Trophoblast cell (in vitro differentiated cells and primary cell): ENCODE results near the gene HTRA3.

Experiments used
- DNase-seq, 2 donors: peaks; one replicate each; pipeline ENCODE4 v3.0.0-alpha.2; 2016
- H2AFZ ChIP-seq: 2 replicates; pipeline ENCODE4 v1.6.1; 2013; ENCODE audit warnings: low read length, moderate library complexity, mild to moderate bottlenecking; ENCODE audit not compliant: insufficient read depth, poor library complexity
- H2AK5ac ChIP-seq: 2 replicates; pipeline ENCODE4 v1.6.1; 2013; ENCODE audit warnings: mild to moderate bottlenecking, low read length
- H2BK120ac ChIP-seq: 2 replicates; pipeline ENCODE4 v1.6.1; 2013; ENCODE audit warnings: low read length, mild to moderate bottlenecking, moderate library complexity; ENCODE audit not compliant: insufficient read depth, poor library complexity
- H2BK12ac ChIP-seq: 2 replicates; pipeline ENCODE4 v1.6.1; 2013; ENCODE audit warnings: mild to moderate bottlenecking, low read length, moderate library complexity
- H2BK5ac ChIP-seq: 2 replicates; pipeline ENCODE4 v1.6.1; 2013; ENCODE audit warnings: low read length, low read depth, moderate library complexity, mild to moderate bottlenecking; ENCODE audit not compliant: poor library complexity
- H3K14ac ChIP-seq: 2 replicates; pipeline ENCODE4 v1.6.1; 2013; ENCODE audit warnings: mild to moderate bottlenecking, low read length
- H3K18ac ChIP-seq: 2 replicates; pipeline ENCODE4 v1.6.1; 2013; ENCODE audit warnings: mild to moderate bottlenecking, low read length
- H3K23ac ChIP-seq: 2 replicates; pipeline ENCODE4 v1.6.1; 2013; ENCODE audit warnings: low read length
- H3K27ac ChIP-seq: 2 replicates; pipeline ENCODE4 v1.5.1; 2013; ENCODE audit warnings: low read depth, mild to moderate bottlenecking, inconsistent platforms, low read length, moderate library complexity
- H3K27me3 ChIP-seq: 2 replicates; pipeline ENCODE4 v1.6.1; 2013; ENCODE audit warnings: inconsistent platforms, mild to moderate bottlenecking, low read length, moderate library complexity; ENCODE audit not compliant: insufficient read depth
- H3K36me3 ChIP-seq, 2 experiments: 1 replicate in 1 of 2; 2 replicates in 1 of 2; pipeline ENCODE4 v1.6.1; 2013; ENCODE audit warnings: low read length in 2 of 2, mild to moderate bottlenecking in 2 of 2, moderate library complexity in 1 of 2; ENCODE audit not compliant: insufficient read depth in 2 of 2, control insufficient read depth in 1 of 2
- H3K4ac ChIP-seq: 2 replicates; pipeline ENCODE4 v1.6.1; 2013; ENCODE audit warnings: low read depth, mild to moderate bottlenecking, low read length, moderate library complexity
- H3K4me1 ChIP-seq, 2 experiments: 1 replicate in 1 of 2; 2 replicates in 1 of 2; pipeline ENCODE4 v1.6.1; 2013; ENCODE audit warnings: low read length in 2 of 2, mild to moderate bottlenecking in 2 of 2, moderate library complexity in 1 of 2; ENCODE audit not compliant: insufficient read depth in 2 of 2, control insufficient read depth in 1 of 2
- H3K4me2 ChIP-seq: 2 replicates; pipeline ENCODE4 v1.6.1; 2013; ENCODE audit warnings: inconsistent platforms, mild to moderate bottlenecking, low read length, moderate library complexity
- H3K4me3 ChIP-seq: 2 replicates; pipeline ENCODE4 v1.5.1; 2013; ENCODE audit warnings: mild to moderate bottlenecking, low read depth, low read length, inconsistent platforms
- H3K79me1 ChIP-seq: one replicate; pipeline ENCODE4 v1.6.1; 2013; ENCODE audit warnings: low read length
- H3K79me2 ChIP-seq: 2 replicates; pipeline ENCODE4 v1.6.1; 2013; ENCODE audit warnings: low read length, mild to moderate bottlenecking; ENCODE audit not compliant: control insufficient read depth, insufficient read depth, poor library complexity
- H3K9ac ChIP-seq: 2 replicates; pipeline ENCODE4 v1.6.1; 2013; ENCODE audit warnings: mild to moderate bottlenecking, low read length
- H3K9me3 ChIP-seq: 2 replicates; pipeline ENCODE4 v1.6.1; 2013; ENCODE audit warnings: low read depth, mild to moderate bottlenecking, control low read depth, inconsistent platforms, low read length; ENCODE audit not compliant: insufficient read depth
- H4K12ac ChIP-seq: 2 replicates; pipeline ENCODE4 v1.6.1; 2013; ENCODE audit warnings: low read depth, mild to moderate bottlenecking, low read length, moderate library complexity
- H4K8ac ChIP-seq: 2 replicates; pipeline ENCODE4 v1.6.1; 2013; ENCODE audit warnings: low read depth, mild to moderate bottlenecking, low read length, moderate library complexity
- H4K91ac ChIP-seq: one replicate; pipeline ENCODE4 v1.6.1; 2013; ENCODE audit warnings: low read depth, mild to moderate bottlenecking, low read length, moderate library complexity
- WGBS: extraction: QIAGEN DNeasy Blood & Tissue Kit; methylation state at CpG from one replicate; pipeline ENCODE4 v1.1.7; 2013; ENCODE audit warnings: missing lambda C conversion rate; ENCODE audit not compliant: insufficient read length, insufficient coverage; ENCODE audit errors: extremely low coverage; 5-methylcytosine and 5-hydroxymethylcytosine counted together

The HTRA3 gene

GRCh38 chr4:8263397-8263796 is 6.2 kb upstream of the HTRA3 start:
- H3K4me1 ChIP-seq = peaks cover 41% of the 10 kb centered on the region in 2 experiments
- H3K14ac ChIP-seq = no peak overlapping the region
- no peak overlapping the region for H3K9ac ChIP-seq
- H3K27ac ChIP-seq = no peak overlapping the region
- peaks cover 5% of the 10 kb centered on the region for H3K79me2 ChIP-seq
- peaks cover 2% of the 10 kb centered on the region for H3K9me3 ChIP-seq
- H4K91ac ChIP-seq = peak overlapping the region; percentile 88
- H3K4ac ChIP-seq = no peak overlapping the region
- H2AFZ ChIP-seq = no peak overlapping the region
- no peaks in the 10 kb centered on the region for H3K36me3 ChIP-seq
- H2BK12ac ChIP-seq = peak overlapping the region; percentile 5
- H3K4me2 ChIP-seq = no peak overlapping the region
- H3K27me3 ChIP-seq = no peaks in the 10 kb centered on the region
- peaks cover 42% of the 10 kb centered on the region for H3K79me1 ChIP-seq
- H2BK5ac ChIP-seq = no peak overlapping the region
- no peak for DNase-seq
- H2AK5ac ChIP-seq = peak overlapping the region; percentile 3
- H3K23ac ChIP-seq = no peak overlapping the region
- H2BK120ac ChIP-seq = peak overlapping the region; percentile 4
- H4K8ac ChIP-seq = peak overlapping the region; percentile 15
- H3K4me3 ChIP-seq = no peak overlapping the region
- no peak overlapping the region for H3K18ac ChIP-seq
- WGBS = no CpG with 5 or more reads among the region's 10 CpGs
- no peak overlapping the region for H4K12ac ChIP-seq

GRCh38 chr4:8264106-8264505 is 5.4 kb upstream of the HTRA3 start:
- Histone ChIP-seq H2AK5ac (peak overlapping the region; percentile 76), H4K12ac (no peak overlapping the region), H4K8ac (no peak overlapping the region), H3K4ac (no peak overlapping the region), H2BK5ac (no peak overlapping the region), H4K91ac (peak overlapping the region; percentile 48), H3K27me3 (no peaks in the 10 kb centered on the region), H3K79me1 (peaks cover 39% of the 10 kb centered on the region), H2BK120ac (no peak overlapping the region), H3K27ac (no peak overlapping the region), H3K9ac (no peak overlapping the region), H3K36me3 (no peaks in the 10 kb centered on the region), H3K23ac (no peak overlapping the region), H3K4me2 (no peak overlapping the region), H2AFZ (no peak overlapping the region), H3K18ac (no peak overlapping the region), H3K79me2 (peaks cover 5% of the 10 kb centered on the region), H2BK12ac (peak overlapping the region; percentile 54), H3K9me3 (peaks cover 4% of the 10 kb centered on the region), H3K4me1 (peaks cover 44 to 45% of the 10 kb centered on the region in 2 experiments), H3K14ac (no peak overlapping the region), H3K4me3 (no peak overlapping the region)
- DNase-seq = no peak
- no CpG with 5 or more reads among the region's 14 CpGs for WGBS

- Histone ChIP-seq H2BK120ac (peak overlapping the region; percentile 5), H3K9me3 (peaks cover 3% of the 10 kb centered on the region), H4K8ac (no peak overlapping the region), H3K23ac (no peak overlapping the region), H3K4me1 (peaks cover 44 to 45% of the 10 kb centered on the region in 2 experiments), H3K9ac (no peak overlapping the region), H4K91ac (peak overlapping the region; percentile 25), H3K4ac (no peak overlapping the region), H2AK5ac (peak overlapping the region; percentile 70), H3K14ac (peak overlapping the region; percentile 13), H3K79me2 (peaks cover 5% of the 10 kb centered on the region), H2BK12ac (peak overlapping the region; percentile 73), H2BK5ac (peak overlapping the region; percentile 7), H3K4me2 (no peak overlapping the region), H2AFZ (no peak overlapping the region), H3K4me3 (no peak overlapping the region), H3K27me3 (peaks cover 3% of the 10 kb centered on the region), H3K36me3 (no peaks in the 10 kb centered on the region), H3K27ac (no peak overlapping the region), H3K18ac (no peak overlapping the region), H3K79me1 (peaks cover 37% of the 10 kb centered on the region), H4K12ac (no peak overlapping the region)
- WGBS = no CpG with 5 or more reads among the region's 20 CpGs
- DNase-seq = no peak
Measured at GRCh38 chr4:8265171-8265929, 4.2 kb upstream of the HTRA3 start.

- H2AFZ ChIP-seq = no peak overlapping the region
- H2BK5ac ChIP-seq = no peak overlapping the region
- H2BK12ac ChIP-seq = peak overlapping the region; percentile 38
- H4K91ac ChIP-seq = peak overlapping the region; percentile 13
- no peak overlapping the region for H3K4me2 ChIP-seq
- H4K8ac ChIP-seq = no peak overlapping the region
- no peak overlapping the region for H3K14ac ChIP-seq
- H3K9me3 ChIP-seq = peaks cover 3% of the 10 kb centered on the region
- DNase-seq = no peak
- H3K27ac ChIP-seq = no peak overlapping the region
- no peak overlapping the region for H3K18ac ChIP-seq
- H2BK120ac ChIP-seq = no peak overlapping the region
- H3K79me1 ChIP-seq = peaks cover 35% of the 10 kb centered on the region
- no peaks in the 10 kb centered on the region for H3K36me3 ChIP-seq
- H3K4me1 ChIP-seq = peaks cover 47 to 49% of the 10 kb centered on the region in 2 experiments
- no peak overlapping the region for H3K23ac ChIP-seq
- H3K79me2 ChIP-seq = peaks cover 5% of the 10 kb centered on the region
- H4K12ac ChIP-seq = no peak overlapping the region
- no peak overlapping the region for H3K9ac ChIP-seq
- H3K4me3 ChIP-seq = no peak overlapping the region
- no CpG with 5 or more reads among the region's 6 CpGs for WGBS
- H3K27me3 ChIP-seq = peaks cover 3% of the 10 kb centered on the region
- no peak overlapping the region for H3K4ac ChIP-seq
- H2AK5ac ChIP-seq = peak overlapping the region; percentile 56
Measured at GRCh38 chr4:8266088-8266487, 3.5 kb upstream of the HTRA3 start.
